AG08396 (cell line): ENCODE measurements around the gene ANO7.

Source experiments
- DNase-seq: peaks from one replicate; pipeline ENCODE4 v3.0.0; 2012; ENCODE audit warnings: low spot score, mixed read lengths

Gene ANO7

GRCh38 chr2:241188361-241189092 lies at the start of gene ANO7:
ANO7 (plus strand) TSS chr2:241188677; CDS start chr2:241190064, 1,387 bp downstream.
- peak; percentile 8 for DNase-seq

- DNase-seq, result no peak
These were observed 48.7 kb upstream of the ANO7 start for GRCh38 chr2:241139531-241140444.

- no peak for DNase-seq
These were observed 48.0 kb upstream of the ANO7 start for GRCh38 chr2:241140445-241140840.

- DNase-seq, result no peak
These were observed 47.2 kb upstream of the ANO7 start for GRCh38 chr2:241141214-241141770.

- DNase-seq, result no peak
These were observed 46.4 kb upstream of the ANO7 start for GRCh38 chr2:241142063-241142462.

GRCh38 chr2:241142593-241142992 lies 45.9 kb upstream of the ANO7 start:
- DNase-seq, result no peak

DNA sequence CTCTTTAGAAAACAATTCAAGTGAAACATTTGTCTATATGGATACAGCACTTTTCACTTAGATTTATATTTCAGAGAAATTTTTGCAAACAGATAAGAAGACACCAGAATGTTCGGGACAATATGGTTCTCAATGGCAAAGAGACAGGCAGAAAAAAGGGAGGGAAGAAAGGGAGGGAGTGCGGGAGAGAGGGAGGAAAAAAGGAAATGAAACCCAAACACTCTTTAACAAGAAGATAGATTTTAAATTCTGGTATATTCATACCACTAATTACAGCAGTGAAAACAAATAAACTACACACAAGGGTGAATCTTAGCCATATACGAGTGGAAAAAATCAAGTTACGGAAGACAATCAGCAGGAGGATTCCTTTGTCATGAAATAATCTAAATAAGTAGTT lies 42.2 kb upstream of the ANO7 start:
- no peak for DNase-seq

GRCh38 chr2:241147336-241147735 lies 41.1 kb upstream of the ANO7 start:
- DNase-seq, result no peak

GRCh38 chr2:241148239-241148638 lies 40.2 kb upstream of the ANO7 start:
- no peak for DNase-seq

GRCh38 chr2:241148891-241149674 lies 39.4 kb upstream of the ANO7 start, which contains the start of gene PASK:
PASK (minus strand) TSS chr2:241149472; CDS start chr2:241143032, 6,440 bp downstream.
- DNase-seq, result peak; percentile 96

DNA sequence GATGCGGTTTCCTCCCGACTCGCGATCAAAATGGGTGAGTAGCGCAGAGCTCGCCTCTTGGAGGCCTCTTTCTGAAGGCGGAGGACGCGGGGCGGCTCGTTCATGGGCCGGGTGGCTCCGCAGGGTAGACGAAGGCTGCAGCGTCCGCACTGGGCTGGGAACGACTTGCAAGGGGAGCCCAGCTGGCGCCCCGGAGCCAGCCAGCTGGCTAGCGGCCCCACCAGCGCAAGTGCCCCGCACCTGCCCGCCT lies 38.9 kb upstream of the ANO7 start:
- DNase-seq, result no peak

DNA sequence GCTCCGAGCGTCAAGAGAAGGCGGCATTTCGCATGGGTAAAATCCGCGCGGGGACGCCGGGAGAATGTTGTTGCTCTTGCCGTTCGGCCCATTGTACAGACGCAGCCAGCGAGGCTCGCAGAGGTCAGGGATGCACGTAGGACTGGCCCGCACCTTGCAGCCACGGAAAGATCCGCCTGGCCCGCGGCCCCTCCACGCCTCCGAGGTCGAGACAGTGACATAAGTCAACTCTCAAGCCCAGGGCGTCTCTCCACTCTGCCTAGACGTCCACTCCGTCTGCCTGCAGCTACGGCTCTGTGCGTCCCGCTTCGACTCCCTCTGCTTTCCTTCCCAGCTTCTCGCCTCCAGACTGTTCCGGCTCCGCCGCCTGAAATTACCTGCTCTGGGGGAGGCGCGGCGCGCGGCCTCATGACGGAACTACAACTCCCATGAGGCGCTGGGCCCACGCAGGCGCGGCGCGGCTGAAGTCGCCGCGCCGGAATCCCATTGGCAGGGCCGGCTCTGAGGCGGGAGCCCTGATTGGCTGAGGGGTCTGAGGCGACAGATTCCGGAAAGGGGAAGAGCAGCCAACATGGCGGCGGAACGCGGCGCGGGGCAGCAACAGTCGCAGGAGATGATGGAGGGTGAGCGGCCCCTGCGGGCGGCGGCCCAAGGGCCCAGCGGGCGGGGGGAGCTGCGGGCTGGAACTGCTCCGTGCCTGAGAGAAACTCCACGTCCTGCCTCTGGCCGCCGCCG lies 38.4 kb upstream of the ANO7 start, which contains the start of gene PPP1R7:
PPP1R7 (plus strand) TSS at position 543 of the 735 bp plus-strand sequence; CDS start at position 572, 29 bp downstream.
- peak; percentile 99 for DNase-seq

GRCh38 chr2:241150660-241151530 lies 37.6 kb upstream of the ANO7 start:
- no peak for DNase-seq

GRCh38 chr2:241151934-241152660 lies 36.4 kb upstream of the ANO7 start:
- no peak for DNase-seq

DNA sequence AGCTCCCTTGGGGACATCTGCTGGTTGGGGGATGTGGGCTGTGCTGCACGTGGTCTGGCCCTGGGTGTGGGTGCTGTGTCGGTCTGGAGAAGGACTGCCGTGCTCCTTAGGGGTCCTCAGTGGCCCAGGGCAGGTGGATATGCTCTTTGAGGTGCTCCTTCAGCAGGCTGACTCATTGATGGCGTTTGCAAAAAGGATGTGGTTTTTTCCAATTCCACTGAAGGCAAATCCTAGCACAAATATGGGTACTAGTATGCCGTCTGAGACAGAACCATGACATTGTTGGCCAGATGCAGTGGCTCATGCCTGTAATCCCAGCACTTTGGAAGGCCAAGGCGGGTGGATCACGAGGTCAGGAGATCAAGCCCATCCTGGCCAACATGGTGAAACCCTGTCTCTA lies 34.9 kb upstream of the ANO7 start:
- DNase-seq, result no peak

GRCh38 chr2:241154915-241155314 lies 33.6 kb upstream of the ANO7 start:
- no peak for DNase-seq

GRCh38 chr2:241155936-241156335 lies 32.5 kb upstream of the ANO7 start:
- DNase-seq, result no peak

DNA sequence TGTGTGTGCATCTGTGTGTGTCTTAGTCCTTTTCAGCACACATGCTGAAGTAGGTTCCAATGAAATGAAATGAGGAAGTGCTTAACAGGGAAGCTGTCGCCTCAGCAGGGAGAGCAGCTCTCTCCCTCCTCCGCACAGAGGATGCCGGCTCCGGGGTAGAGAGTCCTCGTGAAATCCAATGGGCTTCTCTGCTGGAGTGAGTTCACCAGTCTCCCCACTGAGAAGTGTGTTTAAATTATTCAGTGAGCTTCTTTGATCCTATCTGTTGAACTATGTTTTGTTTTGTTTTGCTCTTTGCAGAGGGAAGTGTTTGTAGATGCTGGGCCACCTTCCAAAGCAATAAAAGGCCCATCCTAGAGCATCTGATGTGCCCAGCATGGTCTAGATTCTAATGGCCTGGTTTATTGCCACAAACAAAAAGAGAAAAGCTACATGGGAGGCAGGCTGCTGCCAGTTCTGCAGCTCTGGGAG lies 31.5 kb upstream of the ANO7 start:
- no peak for DNase-seq

DNA sequence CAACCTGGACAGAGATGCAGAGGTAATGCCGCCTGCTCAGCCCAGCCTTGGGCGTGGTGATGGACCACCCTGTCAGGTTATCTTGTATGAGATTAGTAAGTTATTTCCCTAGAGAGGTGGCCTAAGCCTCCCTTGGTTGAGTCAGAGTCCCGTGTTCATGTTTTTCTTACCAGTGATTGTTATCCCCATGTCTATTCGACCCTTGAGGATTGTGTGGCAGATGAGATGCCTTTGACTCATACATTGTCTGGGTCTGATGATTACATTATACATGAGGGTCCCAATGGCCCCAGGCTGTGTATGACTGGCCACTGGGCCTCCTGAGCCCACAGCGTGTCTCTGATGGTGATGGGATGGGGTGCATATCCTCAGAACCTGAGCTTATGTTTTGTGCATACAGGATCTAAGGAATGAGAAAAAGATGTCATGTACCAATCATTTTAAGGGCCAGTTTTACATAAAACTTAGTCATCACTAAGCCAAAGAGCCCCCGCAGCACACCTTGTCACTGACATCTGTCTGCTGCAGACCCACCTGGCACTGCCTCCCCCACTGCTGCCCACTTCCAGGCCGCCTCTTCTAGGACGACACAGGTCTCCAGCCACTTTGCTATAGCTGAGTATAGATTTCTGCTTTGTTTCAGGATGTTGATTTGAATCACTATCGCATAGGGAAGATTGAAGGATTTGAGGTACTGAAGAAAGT lies 30.5 kb upstream of the ANO7 start:
- no peak for DNase-seq
